A549 (cell line): Measurements from ENCODE around the gene RCOR3.

ENCODE experiments used
- POLR2A ChIP-seq: IDR thresholded peaks from 2 replicates; pipeline ENCODE4 v1.6.1; 2012; ENCODE audit warnings: mild to moderate bottlenecking, low read length
- TP53 ChIP-seq: fragments of 250-450 bp; sonication (Bioruptor Pico); IDR thresholded peaks from 2 replicates; pipeline ENCODE4 v1.5.0; 2021; ENCODE audit warnings: mild to moderate bottlenecking, moderate library complexity

DNA sequence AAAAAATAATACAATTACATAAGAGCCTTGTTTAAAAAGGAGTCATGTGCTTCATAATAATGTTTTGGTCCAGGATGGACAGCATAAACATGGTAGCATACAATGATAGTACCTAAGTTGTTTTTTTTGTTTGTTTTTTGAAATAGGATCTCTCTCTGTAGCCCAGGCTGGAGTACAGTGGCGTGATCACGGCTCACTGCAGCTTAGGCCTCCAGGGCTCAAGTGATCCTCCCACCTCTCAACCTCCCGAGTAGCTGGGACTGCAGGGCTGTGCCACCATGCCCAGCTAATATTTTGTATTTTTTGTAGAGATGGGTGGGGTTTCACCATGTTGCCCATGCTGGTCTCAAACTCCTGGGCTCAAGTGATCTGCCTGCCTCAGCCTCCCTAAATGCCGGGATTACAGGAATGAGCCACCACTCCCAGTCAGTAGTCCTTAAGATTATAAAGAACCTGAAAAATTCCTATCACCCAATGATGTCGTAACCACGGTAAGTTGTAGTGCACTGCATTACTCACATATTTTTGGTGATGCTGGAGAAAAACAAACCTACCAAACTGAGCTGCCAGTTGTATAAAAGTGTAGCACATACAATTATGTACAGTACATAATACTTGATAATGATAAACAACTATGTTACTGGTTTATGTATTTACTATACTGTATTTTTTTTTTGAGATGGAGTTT lies 22.4 kb upstream of the RCOR3 start:
- TF ChIP-seq POLR2A (no peak), TP53 (CRISPR knock-in tag) (no peak)
